K562 (cell line): ENCODE results near the gene TAS1R3. TPM values are rescaled to one million over a fixed set of nuclear protein-coding genes. Genes with fewer than 3 reads are reported as not detected.

Experiments
- FOXA1 ChIP-seq: fragments of 450-650 bp; IDR thresholded peaks from 2 replicates; pipeline ENCODE4 v1.6.1; 2016; ENCODE audit warnings: mild to moderate bottlenecking, borderline replicate concordance
- FOXJ2 ChIP-seq: fragments of 200-800 bp; sonication (Bioruptor generic); IDR thresholded peaks from 2 replicates; pipeline ENCODE4 v1.6.1; 2016; ENCODE audit warnings: missing genetic modification characterization, missing compliant biosample characterization
- KLF13 ChIP-seq: fragments of 450-650 bp; IDR thresholded peaks from 2 replicates; pipeline ENCODE4 v1.6.1; 2016; ENCODE audit warnings: missing genetic modification characterization, low read depth, mild to moderate bottlenecking, missing compliant biosample characterization, moderate library complexity, borderline replicate concordance
- LARP7 ChIP-seq: fragments of 450-650 bp; IDR thresholded peaks from 2 replicates; pipeline ENCODE4 v1.6.1; 2016
- MCM3 ChIP-seq: fragments of 450-650 bp; IDR thresholded peaks from 2 replicates; pipeline ENCODE4 v1.6.1; 2016
- NFE2L1 ChIP-seq: fragments of 450-650 bp; IDR thresholded peaks from 2 replicates; pipeline ENCODE4 v1.6.1; 2016; ENCODE audit warnings: missing genetic modification characterization, low read depth, mild to moderate bottlenecking, missing compliant biosample characterization, moderate library complexity, borderline replicate concordance
- NR2C1 ChIP-seq, 2 experiments: fragments of 450-650 bp; IDR thresholded peaks; 2 replicates each; pipeline ENCODE4 v1.6.1; 2017; ENCODE audit warnings: mild to moderate bottlenecking in 2 of 2, antibody characterized with exemption in 1 of 2, inconsistent platforms in 1 of 2, missing compliant biosample characterization in 1 of 2, missing genetic modification characterization in 1 of 2
- PCBP2 ChIP-seq: fragments of 200-400 bp; formaldehyde crosslinking; IDR thresholded peaks from 2 replicates; pipeline ENCODE4 v1.6.1; 2018; ENCODE audit warnings: low read length, low read depth, mild to moderate bottlenecking, moderate library complexity; ENCODE audit not compliant: poor library complexity, severe bottlenecking
- PHB ChIP-seq: fragments of 250-450 bp; sonication (Bioruptor Pico); IDR thresholded peaks from 2 replicates; pipeline ENCODE4 v1.5.0; 2021
- SIN3A ChIP-seq, 2 experiments: fragments of 150-350 bp in 1 of 2; IDR thresholded peaks; 2 replicates each; pipeline ENCODE4 v1.6.1; 2011 to 2016; ENCODE audit warnings: borderline replicate concordance in 2 of 2, low read depth in 2 of 2, low read length in 2 of 2, mild to moderate bottlenecking in 2 of 2, moderate library complexity in 2 of 2; ENCODE audit not compliant: control insufficient read depth in 1 of 2
- SIN3B ChIP-seq: fragments of 450-650 bp; IDR thresholded peaks from 2 replicates; pipeline ENCODE4 v1.6.1; 2017; ENCODE audit warnings: low read depth, mild to moderate bottlenecking, moderate library complexity
- SRSF3 ChIP-seq: fragments of 200-400 bp; formaldehyde crosslinking; IDR thresholded peaks from 2 replicates; pipeline ENCODE4 v1.6.1; 2016; ENCODE audit warnings: mild to moderate bottlenecking, low read length, moderate library complexity; ENCODE audit not compliant: insufficient read depth
- polyA plus RNA-seq, 8 experiments: library from polyadenylated mRNA; depleted of rRNA in 4 of 8; stranded (reverse) in 5 of 8; unstranded in 3 of 8; fragments of >200 nt; fragmentation: Nextera tagmentation in 2 of 8; fragmentation: Illumina TruSeq in 1 of 8; extraction: Ambion mirVana in 2 of 8; extraction: Trizol in 1 of 8; gene quantifications; 2 replicates each; pipeline versions ENCODE4 v1.2.1 to v1.2.3, GENCODE V29; 2011 to 2014; ENCODE audit warnings: inconsistent platforms in 1 of 8, missing spikeins in 1 of 8
- total RNA-seq, 7 experiments: library from RNA; depleted of rRNA in 6 of 7; stranded (reverse); fragments of >200 nt in 6 of 7; fragmentation: Illumina TruSeq in 2 of 7; extraction: Trizol in 2 of 7; gene quantifications; 2 replicates each; pipeline versions ENCODE4 v1.2.1 to v1.2.3, GENCODE V29; 2011 to 2021; ENCODE audit warnings: low replicate concordance in 1 of 7
- TF ChIP-seq, protein P1 (sequence below): fragments of 250-450 bp; sonication (Bioruptor Pico); IDR thresholded peaks from 2 replicates; pipeline ENCODE4 v1.8.0; 2022; ENCODE audit warnings: moderate library complexity, mild to moderate bottlenecking, inconsistent platforms
- TF ChIP-seq, protein P2 (sequence below): fragments of 450-650 bp; IDR thresholded peaks from 2 replicates; pipeline ENCODE4 v1.6.1; 2017; ENCODE audit warnings: mild to moderate bottlenecking, moderate library complexity
- TF ChIP-seq, protein P3 (sequence below): fragments of 250-450 bp; sonication (Bioruptor Pico); IDR thresholded peaks from 2 replicates; pipeline ENCODE4 v1.6.1; 2021; ENCODE audit warnings: mild to moderate bottlenecking
- TF ChIP-seq, protein P4 (sequence below): fragments of 450-650 bp; formaldehyde crosslinking; IDR thresholded peaks from 2 replicates; pipeline ENCODE4 v1.4.0; 2020; ENCODE audit warnings: mild to moderate bottlenecking, moderate library complexity
- TF ChIP-seq, protein P5 (sequence below), 2 experiments: IDR thresholded peaks in 1 of 2; conservative IDR thresholded peaks in 1 of 2; 2 replicates each; pipeline ENCODE4 v1.6.1; 2016; ENCODE audit warnings: low read depth in 2 of 2, mild to moderate bottlenecking in 1 of 2, missing compliant biosample characterization in 1 of 2, missing genetic modification characterization in 1 of 2, moderate library complexity in 1 of 2
- TF ChIP-seq, protein P6 (sequence below): sonication (generic); formaldehyde crosslinking; IDR thresholded peaks from 2 replicates; pipeline ENCODE4 v1.8.1; 2022; ENCODE audit warnings: missing genetic modification reagents

TAS1R3 gene
- total and polyA plus RNA-seq, 9 of the 15 experiments (the other 6 are each of a cell fraction or from before 2014, with no cell fraction given): 0.07 to 0.13 TPM; not detected in 7

DNA sequence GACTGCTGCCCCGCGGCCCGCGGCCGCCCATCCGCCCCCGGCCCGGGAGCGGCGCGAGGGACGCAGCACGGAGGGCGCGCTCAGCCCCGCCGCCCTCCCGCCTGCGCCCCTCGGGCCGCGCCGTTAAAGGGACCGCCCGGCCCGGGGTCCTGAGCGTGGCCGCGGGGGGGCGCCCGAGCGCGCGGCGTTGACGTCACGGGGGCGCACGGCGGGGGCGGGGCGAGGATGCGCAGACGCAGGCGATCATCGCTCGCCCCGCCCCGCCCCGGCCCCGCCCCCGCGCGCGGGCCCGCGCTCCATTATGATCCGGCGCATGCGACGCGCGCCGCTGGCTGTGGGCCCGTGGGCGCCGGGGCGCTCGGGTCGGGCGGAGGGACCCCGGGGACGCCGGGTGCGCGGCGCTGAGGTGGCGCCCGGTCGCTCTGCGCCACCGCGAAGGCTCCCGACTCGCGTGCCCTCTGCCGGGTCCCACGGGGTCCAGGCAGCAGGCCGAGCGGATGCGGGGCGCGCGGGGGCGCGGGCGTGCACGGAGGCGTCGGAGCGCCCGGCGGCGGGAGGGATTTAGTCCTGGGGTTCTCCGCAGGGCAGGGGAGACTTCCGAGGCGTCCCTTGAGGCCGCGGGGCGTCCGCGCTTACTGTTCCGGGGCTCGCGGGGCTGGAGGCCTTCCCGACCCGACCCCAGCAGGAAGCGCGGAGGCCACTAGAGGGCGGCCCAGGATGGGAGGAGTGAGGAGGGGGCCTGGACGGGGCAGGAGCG is 18.4 kb downstream of the TAS1R3 start, which contains the start of gene DVL1 (continued):
- TF ChIP-seq NR2C1 (IDR thresholded peaks at IDR 0.05) (no peak), NR2C1 (tag; IDR thresholded peaks at IDR 0.05) (no peak), NFE2L1 (tag) (no peak), KLF13 (tag) (no peak), SRSF3 (no peak), SIN3A (IDR thresholded peaks at IDR 0.05; ENCODE audit: borderline replicate concordance in 2 of 2, control insufficient read depth in 1 of 2, low read depth in 2 of 2, low read length in 2 of 2) (peak; percentile 62 to 82; a peak in 3 of 4 replicates), FOXJ2 (tag) (no peak), PHB (CRISPR knock-in tag) (no peak), MCM3 (no peak), LARP7 (no peak), FOXA1 (no peak), PCBP2 (no peak), SIN3B (peak; percentile 86)
- TF ChIP-seq, protein P1, sequence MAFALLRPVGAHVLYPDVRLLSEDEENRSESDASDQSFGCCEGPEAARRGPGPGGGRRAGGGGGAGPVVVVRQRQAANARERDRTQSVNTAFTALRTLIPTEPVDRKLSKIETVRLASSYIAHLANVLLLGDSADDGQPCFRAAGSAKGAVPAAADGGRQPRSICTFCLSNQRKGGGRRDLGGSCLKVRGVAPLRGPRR (CRISPR knock-in tag): no peak
- TF ChIP-seq, protein P2, sequence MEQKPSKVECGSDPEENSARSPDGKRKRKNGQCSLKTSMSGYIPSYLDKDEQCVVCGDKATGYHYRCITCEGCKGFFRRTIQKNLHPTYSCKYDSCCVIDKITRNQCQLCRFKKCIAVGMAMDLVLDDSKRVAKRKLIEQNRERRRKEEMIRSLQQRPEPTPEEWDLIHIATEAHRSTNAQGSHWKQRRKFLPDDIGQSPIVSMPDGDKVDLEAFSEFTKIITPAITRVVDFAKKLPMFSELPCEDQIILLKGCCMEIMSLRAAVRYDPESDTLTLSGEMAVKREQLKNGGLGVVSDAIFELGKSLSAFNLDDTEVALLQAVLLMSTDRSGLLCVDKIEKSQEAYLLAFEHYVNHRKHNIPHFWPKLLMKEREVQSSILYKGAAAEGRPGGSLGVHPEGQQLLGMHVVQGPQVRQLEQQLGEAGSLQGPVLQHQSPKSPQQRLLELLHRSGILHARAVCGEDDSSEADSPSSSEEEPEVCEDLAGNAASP: no peak
- TF ChIP-seq, protein P3, sequence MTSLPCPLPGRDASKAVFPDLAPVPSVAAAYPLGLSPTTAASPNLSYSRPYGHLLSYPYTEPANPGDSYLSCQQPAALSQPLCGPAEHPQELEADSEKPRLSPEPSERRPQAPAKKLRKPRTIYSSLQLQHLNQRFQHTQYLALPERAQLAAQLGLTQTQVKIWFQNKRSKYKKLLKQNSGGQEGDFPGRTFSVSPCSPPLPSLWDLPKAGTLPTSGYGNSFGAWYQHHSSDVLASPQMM (CRISPR knock-in tag): no peak
- TF ChIP-seq, protein P4, sequence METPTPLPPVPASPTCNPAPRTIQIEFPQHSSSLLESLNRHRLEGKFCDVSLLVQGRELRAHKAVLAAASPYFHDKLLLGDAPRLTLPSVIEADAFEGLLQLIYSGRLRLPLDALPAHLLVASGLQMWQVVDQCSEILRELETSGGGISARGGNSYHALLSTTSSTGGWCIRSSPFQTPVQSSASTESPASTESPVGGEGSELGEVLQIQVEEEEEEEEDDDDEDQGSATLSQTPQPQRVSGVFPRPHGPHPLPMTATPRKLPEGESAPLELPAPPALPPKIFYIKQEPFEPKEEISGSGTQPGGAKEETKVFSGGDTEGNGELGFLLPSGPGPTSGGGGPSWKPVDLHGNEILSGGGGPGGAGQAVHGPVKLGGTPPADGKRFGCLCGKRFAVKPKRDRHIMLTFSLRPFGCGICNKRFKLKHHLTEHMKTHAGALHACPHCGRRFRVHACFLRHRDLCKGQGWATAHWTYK (CRISPR knock-in tag): peak; percentile 89
- TF ChIP-seq, protein P5, sequence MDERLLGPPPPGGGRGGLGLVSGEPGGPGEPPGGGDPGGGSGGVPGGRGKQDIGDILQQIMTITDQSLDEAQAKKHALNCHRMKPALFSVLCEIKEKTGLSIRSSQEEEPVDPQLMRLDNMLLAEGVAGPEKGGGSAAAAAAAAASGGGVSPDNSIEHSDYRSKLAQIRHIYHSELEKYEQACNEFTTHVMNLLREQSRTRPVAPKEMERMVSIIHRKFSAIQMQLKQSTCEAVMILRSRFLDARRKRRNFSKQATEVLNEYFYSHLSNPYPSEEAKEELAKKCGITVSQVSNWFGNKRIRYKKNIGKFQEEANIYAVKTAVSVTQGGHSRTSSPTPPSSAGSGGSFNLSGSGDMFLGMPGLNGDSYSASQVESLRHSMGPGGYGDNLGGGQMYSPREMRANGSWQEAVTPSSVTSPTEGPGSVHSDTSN (CRISPR knock-in tag; IDR thresholded peaks at IDR 0.05; ENCODE audit: low read depth): no peak
- TF ChIP-seq, protein P5 (tag; conservative IDR thresholded peaks at IDR 0.05; ENCODE audit: low read depth): no peak
- TF ChIP-seq, protein P6, sequence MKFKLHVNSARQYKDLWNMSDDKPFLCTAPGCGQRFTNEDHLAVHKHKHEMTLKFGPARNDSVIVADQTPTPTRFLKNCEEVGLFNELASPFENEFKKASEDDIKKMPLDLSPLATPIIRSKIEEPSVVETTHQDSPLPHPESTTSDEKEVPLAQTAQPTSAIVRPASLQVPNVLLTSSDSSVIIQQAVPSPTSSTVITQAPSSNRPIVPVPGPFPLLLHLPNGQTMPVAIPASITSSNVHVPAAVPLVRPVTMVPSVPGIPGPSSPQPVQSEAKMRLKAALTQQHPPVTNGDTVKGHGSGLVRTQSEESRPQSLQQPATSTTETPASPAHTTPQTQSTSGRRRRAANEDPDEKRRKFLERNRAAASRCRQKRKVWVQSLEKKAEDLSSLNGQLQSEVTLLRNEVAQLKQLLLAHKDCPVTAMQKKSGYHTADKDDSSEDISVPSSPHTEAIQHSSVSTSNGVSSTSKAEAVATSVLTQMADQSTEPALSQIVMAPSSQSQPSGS (CRISPR knock-in tag): no peak
